ENCODE measurements around the gene PKDCC.

Gene PKDCC

DNA sequence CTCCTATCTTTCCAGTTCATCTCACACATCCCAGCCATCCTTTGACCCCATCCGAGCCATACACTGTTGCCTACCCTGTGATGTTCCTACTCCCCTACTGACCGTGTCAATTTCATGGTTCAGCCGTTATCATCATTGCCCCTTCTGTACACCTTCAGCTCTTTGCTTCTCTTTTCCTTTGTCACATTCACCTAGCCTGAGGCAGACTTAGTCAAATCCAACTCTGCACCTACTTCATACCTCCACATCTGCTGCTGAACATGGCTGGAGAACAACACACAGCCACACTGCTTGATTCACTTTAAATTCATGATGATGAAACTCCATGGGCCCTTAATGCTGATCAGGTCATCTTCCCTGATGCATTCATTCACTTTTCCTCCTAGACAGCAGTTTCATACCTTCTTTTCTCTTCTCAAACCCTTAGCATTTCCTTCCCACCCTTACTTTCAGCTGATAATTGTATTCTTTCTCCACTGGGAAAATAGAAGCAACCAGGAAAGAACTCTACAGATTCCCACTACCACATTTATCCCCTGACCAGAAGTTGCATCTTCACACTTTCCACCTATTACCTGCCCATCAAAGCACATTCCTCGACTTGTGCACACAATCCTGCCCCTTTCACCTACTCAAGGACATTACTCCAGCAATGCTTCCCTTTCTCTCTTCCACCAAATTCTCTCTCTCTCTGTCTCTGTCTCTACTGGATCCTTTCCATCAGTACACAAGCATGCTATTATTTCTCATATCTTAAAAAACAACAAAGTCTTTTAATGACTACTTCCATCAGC, 59.6 kb downstream of the PKDCC start:
- no peak for DNase-seq (ENCODE audit: low spot score)

All from D341Med (cell line).